Lower leg skin (tissue), 4 donors: ENCODE results near the gene SLC2A8. TPM values are rescaled to one million over a fixed set of nuclear protein-coding genes. Genes with fewer than 3 reads are reported as not detected.

Source experiments
- DNase-seq, 2 donors: peaks; one replicate each; pipeline ENCODE4 v3.0.0-alpha.2; 2019; ENCODE audit warnings: low spot score in 2 of 2
- H3K4me3 ChIP-seq: fragments of 200-600 bp; sonication (generic); 2 replicates; pipeline ENCODE4 v1.5.1; 2017; ENCODE audit warnings: mild to moderate bottlenecking, low read depth; ENCODE audit not compliant: poor library complexity, severe bottlenecking
- CTCF ChIP-seq, 3 donors: fragments of 450-650 bp; IDR thresholded peaks; one replicate each; pipeline ENCODE4 v1.5.1; 2016; ENCODE audit warnings: antibody characterized with exemption in 3 of 3, mild to moderate bottlenecking in 3 of 3, moderate library complexity in 2 of 3
- POLR2A ChIP-seq, 2 donors: fragments of 450-650 bp; IDR thresholded peaks; one replicate each; pipeline ENCODE4 v1.6.1; 2016 to 2017; ENCODE audit warnings: antibody characterized with exemption in 2 of 2, mild to moderate bottlenecking in 1 of 2, moderate library complexity in 1 of 2
- WGBS, 2 donors: methylation state at CpG; one replicate each; pipeline ENCODE4 v1.1.5; 2018; 5-methylcytosine and 5-hydroxymethylcytosine counted together
- intact Hi-C: fragments of 100-400 bp; cut with DNase I; formaldehyde crosslinking; loops from one replicate; pipeline ENCODE4 v1.15.0; 2023; ENCODE audit warnings: low total_unique reads
- total RNA-seq, 4 donors: library from RNA; depleted of rRNA; stranded (reverse); fragments of >200 nt; gene quantifications; one replicate each; pipeline ENCODE4 v1.1.0, GENCODE V29; 2016

SLC2A8 gene
- total RNA-seq, 4 donors from 2014 or later = 17.6 to 28.7 (median 23.6) TPM

GRCh38 chr9:127402401-127403090 lies 5.6 kb downstream of the SLC2A8 start:
- no peak for DNase-seq

GRCh38 chr9:127403507-127404192 lies 6.7 kb downstream of the SLC2A8 start:
- 92 to 96% methylated on average over 16 to 22 of the region's 22 CpGs for WGBS, 2 donors
- DNase-seq = no peak
- intact Hi-C loops = no loop called here

More at GRCh38 chr9:127402401-127403090, 5.6 kb downstream of the SLC2A8 start:
- TF ChIP-seq CTCF (IDR thresholded peaks at IDR 0.05) (no peak), POLR2A (IDR thresholded peaks at IDR 0.05) (no peak)
- WGBS, 2 donors = 79 to 90% methylated on average over 16 to 17 of the region's 18 CpGs
- intact Hi-C loops = no loop called here
- no peak overlapping the region for H3K4me3 ChIP-seq

DNA sequence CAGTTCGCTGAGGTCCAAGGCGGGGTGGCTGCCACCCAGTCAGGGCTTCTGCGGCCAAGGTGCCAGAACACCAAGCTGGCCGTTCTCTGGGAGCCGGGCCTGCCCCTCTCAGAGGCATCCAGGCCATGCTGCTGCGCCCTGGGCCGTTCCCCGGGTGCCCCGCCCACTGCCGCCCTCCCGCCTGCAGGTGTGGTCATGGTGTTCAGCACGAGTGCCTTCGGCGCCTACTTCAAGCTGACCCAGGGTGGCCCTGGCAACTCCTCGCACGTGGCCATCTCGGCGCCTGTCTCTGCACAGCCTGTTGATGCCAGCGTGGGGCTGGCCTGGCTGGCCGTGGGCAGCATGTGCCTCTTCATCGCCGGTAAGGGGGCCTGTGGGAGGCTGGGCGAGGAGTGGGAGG lies 7.7 kb downstream of the SLC2A8 start:
- H3K4me3 ChIP-seq = no peak overlapping the region
- WGBS, 2 donors = 88% methylated on average over 19 to 22 of the region's 23 CpGs
- TF ChIP-seq CTCF (IDR thresholded peaks at IDR 0.05) = no peak
- DNase-seq = no peak
- intact Hi-C loops = no loop called here

More at GRCh38 chr9:127403507-127404192, 6.7 kb downstream of the SLC2A8 start:
- H3K4me3 ChIP-seq = no peak overlapping the region
- TF ChIP-seq CTCF (IDR thresholded peaks at IDR 0.05) (no peak), POLR2A (IDR thresholded peaks at IDR 0.05) (no peak)

GRCh38 chr9:127405344-127406125 lies 8.6 kb downstream of the SLC2A8 start:
- H3K4me3 ChIP-seq = no peak overlapping the region
- DNase-seq = no peak
- TF ChIP-seq POLR2A (IDR thresholded peaks at IDR 0.05) (no peak), CTCF (IDR thresholded peaks at IDR 0.05) (no peak)
- 93 to 95% methylated on average over 18 to 20 of the region's 20 CpGs for WGBS, 2 donors
- intact Hi-C loops = no loop called here

DNA sequence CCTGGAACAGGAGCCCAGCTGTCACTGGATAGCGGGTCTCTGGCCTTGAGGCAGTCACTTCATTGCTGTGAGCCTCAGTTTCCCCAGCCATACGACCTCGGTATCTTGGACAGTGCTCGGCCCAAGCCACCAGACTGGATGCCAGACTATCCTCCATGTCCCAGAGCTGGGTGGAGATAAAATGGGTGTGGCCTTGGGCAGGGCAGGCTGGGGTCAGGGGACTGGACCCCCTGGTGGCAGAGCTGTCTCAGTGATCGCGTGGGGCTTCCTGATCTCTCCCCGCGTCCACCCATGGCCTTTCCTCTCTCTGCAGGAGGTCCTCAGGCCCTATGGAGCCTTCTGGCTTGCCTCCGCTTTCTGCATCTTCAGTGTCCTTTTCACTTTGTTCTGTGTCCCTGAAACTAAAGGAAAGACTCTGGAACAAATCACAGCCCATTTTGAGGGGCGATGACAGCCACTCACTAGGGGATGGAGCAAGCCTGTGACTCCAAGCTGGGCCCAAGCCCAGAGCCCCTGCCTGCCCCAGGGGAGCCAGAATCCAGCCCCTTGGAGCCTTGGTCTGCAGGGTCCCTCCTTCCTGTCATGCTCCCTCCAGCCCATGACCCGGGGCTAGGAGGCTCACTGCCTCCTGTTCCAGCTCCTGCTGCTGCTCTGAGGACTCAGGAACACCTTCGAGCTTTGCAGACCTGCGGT lies 10.0 kb downstream of the SLC2A8 start:
- no peak for TF ChIP-seq CTCF (IDR thresholded peaks at IDR 0.05)
- TF ChIP-seq POLR2A (IDR thresholded peaks at IDR 0.05) = no peak
- H3K4me3 ChIP-seq = no peak overlapping the region
- no peak for DNase-seq
- WGBS, 2 donors = 85 to 90% methylated on average over 13 of the region's 13 CpGs
- intact Hi-C loops = no loop called here
